Uterus (tissue), 4 donors: Measurements from ENCODE around the gene KIRREL3. TPM values are rescaled to one million over a fixed set of nuclear protein-coding genes. Genes with fewer than 3 reads are reported as not detected.
"Not testable (repeated sequence)": the region's sequence is repeated elsewhere in the genome, so short reads cannot be mapped to it uniquely, and the experiment has no call there.

Experiments
- DNase-seq, 2 donors: peaks; one replicate each; pipeline ENCODE4 v3.0.0-alpha.2; 2019 to 2020
- H3K27ac ChIP-seq, 2 donors: fragments of 200-600 bp; sonication (generic); 1 replicate in 1 of 2; 2 replicates in 1 of 2; pipeline ENCODE4 v1.5.1; 2016 to 2018
- H3K27me3 ChIP-seq, 2 donors: fragments of 200-600 bp; sonication (generic); one replicate each; pipeline ENCODE4 v1.5.1; 2018 to 2019; ENCODE audit warnings: control low read depth in 1 of 2
- H3K36me3 ChIP-seq, 2 donors: fragments of 200-600 bp; sonication (generic); one replicate each; pipeline ENCODE4 v1.5.1; 2019; ENCODE audit warnings: control low read depth in 1 of 2
- H3K4me1 ChIP-seq, 2 donors: fragments of 200-600 bp; sonication (generic); one replicate each; pipeline ENCODE4 v1.5.1; 2018 to 2019; ENCODE audit warnings: control low read depth in 1 of 2
- H3K4me3 ChIP-seq, 2 donors: fragments of 200-600 bp; sonication (generic); 1 replicate in 1 of 2; 2 replicates in 1 of 2; pipeline ENCODE4 v1.5.1; 2018 to 2019; ENCODE audit warnings: mild to moderate bottlenecking in 1 of 2
- H3K9me3 ChIP-seq, 2 donors: fragments of 200-600 bp; sonication (generic); one replicate each; pipeline ENCODE4 v1.5.1; 2019; ENCODE audit warnings: control low read depth in 1 of 2
- CTCF ChIP-seq, 4 experiments: fragments of 200-600 bp in 2 of 4; fragments of 450-650 bp in 2 of 4; sonication (generic) in 2 of 4; IDR thresholded peaks; one replicate each; pipeline ENCODE4 v1.5.1; 2016 to 2019; ENCODE audit warnings: antibody characterized with exemption in 4 of 4, mild to moderate bottlenecking in 2 of 4, moderate library complexity in 1 of 4
- POLR2A ChIP-seq, 2 donors: fragments of 450-650 bp; IDR thresholded peaks; one replicate each; pipeline ENCODE4 v1.6.1; 2016; ENCODE audit warnings: antibody characterized with exemption in 2 of 2, mild to moderate bottlenecking in 1 of 2, moderate library complexity in 1 of 2
- intact Hi-C: fragments of 100-400 bp; cut with DNase I; formaldehyde crosslinking; loops from one replicate; pipeline ENCODE4 v1.15.1; 2023; ENCODE audit warnings: low total_unique reads
- total RNA-seq, 4 donors: library from RNA; depleted of rRNA in 3 of 4; stranded (reverse); fragments of >200 nt in 3 of 4; gene quantifications; one replicate each; pipeline versions ENCODE4 v1.1.0 to v1.2.4, GENCODE V29; 2014 to 2023
- donor health status: DM: yes; HTN: yes; CAD: no.

KIRREL3 gene
- total RNA-seq, 4 donors from 2014 or later = 10.0 TPM; not detected in 3

GRCh38 chr11:126391970-126392632 lies 608.5 kb downstream of the KIRREL3 start:
- Histone ChIP-seq H3K4me1 (peaks cover 0 to 13% of the 10 kb centered on the region in 2 donors), H3K27me3 (no peaks in the 10 kb centered on the region), H3K27ac (no peak overlapping the region), H3K9me3 (no peaks in the 10 kb centered on the region), H3K4me3 (no peak overlapping the region), H3K36me3 (no peaks in the 10 kb centered on the region)
- intact Hi-C loops = no loop called here
- TF ChIP-seq CTCF (IDR thresholded peaks at IDR 0.05) = no peak
- no peak for TF ChIP-seq POLR2A (IDR thresholded peaks at IDR 0.05)
- DNase-seq = no peak

GRCh38 chr11:126391286-126391954 lies 609.1 kb downstream of the KIRREL3 start:
- no peak for DNase-seq
- H3K4me1 ChIP-seq = peaks cover 0 to 13% of the 10 kb centered on the region in 2 donors

GRCh38 chr11:126390272-126390867 lies 610.2 kb downstream of the KIRREL3 start:
- DNase-seq = no peak

More at GRCh38 chr11:126391286-126391954, 609.1 kb downstream of the KIRREL3 start:
- TF ChIP-seq CTCF (IDR thresholded peaks at IDR 0.05) = no peak
- TF ChIP-seq POLR2A (IDR thresholded peaks at IDR 0.05) = no peak
- Histone ChIP-seq H3K9me3 (no peaks in the 10 kb centered on the region), H3K4me3 (no peak overlapping the region), H3K36me3 (no peaks in the 10 kb centered on the region), H3K27ac (no peak overlapping the region), H3K27me3 (no peaks in the 10 kb centered on the region)
- intact Hi-C loops = no loop called here

GRCh38 chr11:126387857-126388256 lies 612.7 kb downstream of the KIRREL3 start:
- DNase-seq = no peak
- H3K4me1 ChIP-seq = no peaks in the 10 kb centered on the region
- H3K36me3 ChIP-seq = no peaks in the 10 kb centered on the region
- H3K27ac ChIP-seq = no peak overlapping the region
- no peak overlapping the region for H3K4me3 ChIP-seq
- TF ChIP-seq CTCF (IDR thresholded peaks at IDR 0.05) = no peak
- no peak for TF ChIP-seq POLR2A (IDR thresholded peaks at IDR 0.05)
- no peaks in the 10 kb centered on the region for H3K9me3 ChIP-seq
- H3K27me3 ChIP-seq = no peaks in the 10 kb centered on the region
- intact Hi-C loops = no loop called here

More at GRCh38 chr11:126390272-126390867, 610.2 kb downstream of the KIRREL3 start:
- Histone ChIP-seq H3K4me3 (no peak overlapping the region), H3K27me3 (no peaks in the 10 kb centered on the region), H3K27ac (no peak overlapping the region), H3K4me1 (peaks cover 0 to 13% of the 10 kb centered on the region in 2 donors), H3K9me3 (no peaks in the 10 kb centered on the region), H3K36me3 (no peaks in the 10 kb centered on the region)
- TF ChIP-seq CTCF (IDR thresholded peaks at IDR 0.05) = no peak
- TF ChIP-seq POLR2A (IDR thresholded peaks at IDR 0.05) = no peak
- intact Hi-C loops = no loop called here

- H3K27ac ChIP-seq, H3K4me3 ChIP-seq, intact Hi-C loops, H3K4me1 ChIP-seq, H3K9me3 ChIP-seq, H3K36me3 ChIP-seq, DNase-seq, H3K27me3 ChIP-seq: not testable (repeated sequence)
These were observed 613.9 kb downstream of the KIRREL3 start for GRCh38 chr11:126386729-126387071.
